Keratinocyte (primary cell): Measurements from ENCODE around the gene NSUN2. TPM values are rescaled to one million over a fixed set of nuclear protein-coding genes. Genes with fewer than 3 reads are reported as not detected.

Source experiments
- DNase-seq: peaks from one replicate; pipeline ENCODE4 v3.0.0-alpha.2; 2011; ENCODE audit warnings: low read depth, missing footprints, low spot score
- FAIRE-seq: peaks from 2 replicates; lab custom pipeline; 2011; peaks lifted over from hg19 to GRCh38; lab: Jason Lieb, UNC
- H2AFZ ChIP-seq: 2 replicates; pipeline ENCODE4 v1.6.0; 2012; ENCODE audit warnings: low read length, control low read depth, inconsistent platforms; ENCODE audit not compliant: control insufficient read depth
- H3K27ac ChIP-seq: 2 replicates; pipeline ENCODE4 v1.5.1; 2011; ENCODE audit warnings: low read length; ENCODE audit not compliant: control insufficient read depth, insufficient read depth
- H3K27me3 ChIP-seq: 3 replicates; pipeline ENCODE4 v1.6.0; 2011; ENCODE audit warnings: low read length; ENCODE audit not compliant: control insufficient read depth, insufficient read depth; ENCODE audit errors: extremely low read depth
- H3K36me3 ChIP-seq, 2 experiments: 2 replicates in 1 of 2; 3 replicates in 1 of 2; pipeline ENCODE4 v1.5.1; 2011; ENCODE audit warnings: low read length in 2 of 2, mild to moderate bottlenecking in 1 of 2; ENCODE audit not compliant: control insufficient read depth in 2 of 2, insufficient read depth in 2 of 2; ENCODE audit errors: extremely low read depth in 1 of 2
- H3K4me1 ChIP-seq: 3 replicates; pipeline ENCODE4 v1.5.1; 2011; ENCODE audit warnings: low read length; ENCODE audit not compliant: control insufficient read depth, insufficient read depth; ENCODE audit errors: extremely low read depth
- H3K4me2 ChIP-seq: 3 replicates; pipeline ENCODE4 v1.6.0; 2011; ENCODE audit warnings: low read depth, low read length; ENCODE audit not compliant: control insufficient read depth, insufficient read depth; ENCODE audit errors: extremely low read depth
- H3K4me3 ChIP-seq, 3 experiments: fragments of 200-600 bp in 1 of 3; sonication (generic) in 1 of 3; 2 replicates in 2 of 3; 3 replicates in 1 of 3; pipeline ENCODE4 v1.5.1; 2011 to 2016; ENCODE audit warnings: low read length in 3 of 3, mild to moderate bottlenecking in 3 of 3, control low read depth in 2 of 3, inconsistent platforms in 1 of 3, low read depth in 1 of 3, mixed read lengths in 1 of 3, mixed run types in 1 of 3, moderate library complexity in 1 of 3; ENCODE audit not compliant: control insufficient read depth in 2 of 3, insufficient read depth in 2 of 3; ENCODE audit errors: extremely low read depth in 1 of 3
- H3K79me2 ChIP-seq: 2 replicates; pipeline ENCODE4 v1.6.0; 2012; ENCODE audit warnings: low read length; ENCODE audit not compliant: control insufficient read depth, insufficient read depth
- H3K9ac ChIP-seq: 3 replicates; pipeline ENCODE4 v1.6.0; 2011; ENCODE audit warnings: low read length; ENCODE audit not compliant: control insufficient read depth, insufficient read depth; ENCODE audit errors: extremely low read depth
- H3K9me1 ChIP-seq: 3 replicates; pipeline ENCODE4 v1.6.0; 2011; ENCODE audit warnings: low read length; ENCODE audit not compliant: control insufficient read depth, insufficient read depth; ENCODE audit errors: extremely low read depth
- H3K9me3 ChIP-seq: 2 replicates; pipeline ENCODE4 v1.5.1; 2012; ENCODE audit warnings: low read depth, low read length; ENCODE audit not compliant: control insufficient read depth
- H4K20me1 ChIP-seq: 3 replicates; pipeline ENCODE4 v1.6.0; 2011; ENCODE audit warnings: low read length; ENCODE audit not compliant: control insufficient read depth, insufficient read depth; ENCODE audit errors: extremely low read depth
- EZH2 ChIP-seq: IDR thresholded peaks from one replicate; pipeline ENCODE4 v1.6.1; 2012; ENCODE audit warnings: inconsistent platforms, mild to moderate bottlenecking, low read length, moderate library complexity
- dilution Hi-C: fragments of 300-500 bp; cut with MboI; formaldehyde crosslinking; loops from one replicate; pipeline ENCODE4 v1.7.0; 2020; ENCODE audit warnings: low sequenced_read_pairs; ENCODE audit not compliant: extremely low pct_ligation_motif_present
- polyA plus RNA-seq, 5 experiments: library from polyadenylated mRNA; depleted of rRNA in 3 of 5; stranded (reverse) in 3 of 5; stranded (forward) in 1 of 5; unstranded in 1 of 5; fragments of >200 nt; gene quantifications; 1 replicate in 1 of 5; 2 replicates in 3 of 5; 3 replicates in 1 of 5; pipeline versions ENCODE4 v1.2.1 to v1.2.3, GENCODE V29; 2011 to 2012; ENCODE audit warnings: missing spikeins in 2 of 5, low read depth in 1 of 5, low replicate concordance in 1 of 5
- TF ChIP-seq, protein P1 (sequence below), 3 experiments: IDR thresholded peaks in 1 of 3; conservative IDR thresholded peaks in 1 of 3; optimal IDR thresholded peaks in 1 of 3; 2 replicates in 2 of 3; 3 replicates in 1 of 3; pipeline versions ENCODE3 to v1.5.1; 2011; ENCODE audit warnings: low read length in 3 of 3, mild to moderate bottlenecking in 3 of 3, moderate library complexity in 2 of 3, control low read depth in 1 of 3, inconsistent platforms in 1 of 3; ENCODE audit not compliant: insufficient read depth in 2 of 3; ENCODE audit errors: extremely low read depth in 1 of 3

NSUN2 gene
- polyA plus RNA-seq, 1 donor (not counting 4 experiments of a cell fraction or from before 2014, with no cell fraction given), result 91.2 TPM

DNA sequence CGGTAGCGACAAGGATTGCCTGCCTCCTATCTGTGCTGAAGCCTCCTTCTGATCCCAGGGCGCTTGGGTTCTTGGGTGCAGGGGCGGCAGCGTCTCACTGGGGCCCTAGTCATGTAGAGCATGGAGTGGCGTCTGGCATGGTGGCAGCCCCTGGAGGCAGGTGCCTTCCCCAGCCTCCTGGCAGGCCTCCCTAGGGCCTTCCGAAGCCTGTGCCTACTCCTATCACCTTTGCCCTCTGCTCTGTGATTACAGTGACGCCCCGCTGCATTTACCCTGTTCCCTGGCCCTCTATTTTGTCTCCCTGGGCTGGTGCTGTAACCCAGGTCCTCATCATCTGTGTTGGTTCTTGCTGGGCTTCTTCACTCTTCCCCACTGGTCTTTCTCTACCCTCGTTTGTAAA lies 4.2 kb upstream of the NSUN2 start:
- Histone ChIP-seq H3K4me2 (no peak overlapping the region), H3K9ac (peak overlapping the region; percentile 34), H3K4me3 (no peak overlapping the region), H3K27ac (peak overlapping the region; percentile 60), H3K27me3 (no peaks in the 10 kb centered on the region), H3K79me2 (peaks cover 73% of the 10 kb centered on the region), H3K36me3 (peaks cover 2% of the 10 kb centered on the region in 2 experiments), H3K9me1 (peaks cover 4% of the 10 kb centered on the region), H3K4me1 (peaks cover 43% of the 10 kb centered on the region), H2AFZ (no peak overlapping the region), H4K20me1 (peaks cover 3% of the 10 kb centered on the region), H3K9me3 (no peaks in the 10 kb centered on the region)
- no peak for DNase-seq
- no peak for TF ChIP-seq EZH2
- TF ChIP-seq, protein P1, sequence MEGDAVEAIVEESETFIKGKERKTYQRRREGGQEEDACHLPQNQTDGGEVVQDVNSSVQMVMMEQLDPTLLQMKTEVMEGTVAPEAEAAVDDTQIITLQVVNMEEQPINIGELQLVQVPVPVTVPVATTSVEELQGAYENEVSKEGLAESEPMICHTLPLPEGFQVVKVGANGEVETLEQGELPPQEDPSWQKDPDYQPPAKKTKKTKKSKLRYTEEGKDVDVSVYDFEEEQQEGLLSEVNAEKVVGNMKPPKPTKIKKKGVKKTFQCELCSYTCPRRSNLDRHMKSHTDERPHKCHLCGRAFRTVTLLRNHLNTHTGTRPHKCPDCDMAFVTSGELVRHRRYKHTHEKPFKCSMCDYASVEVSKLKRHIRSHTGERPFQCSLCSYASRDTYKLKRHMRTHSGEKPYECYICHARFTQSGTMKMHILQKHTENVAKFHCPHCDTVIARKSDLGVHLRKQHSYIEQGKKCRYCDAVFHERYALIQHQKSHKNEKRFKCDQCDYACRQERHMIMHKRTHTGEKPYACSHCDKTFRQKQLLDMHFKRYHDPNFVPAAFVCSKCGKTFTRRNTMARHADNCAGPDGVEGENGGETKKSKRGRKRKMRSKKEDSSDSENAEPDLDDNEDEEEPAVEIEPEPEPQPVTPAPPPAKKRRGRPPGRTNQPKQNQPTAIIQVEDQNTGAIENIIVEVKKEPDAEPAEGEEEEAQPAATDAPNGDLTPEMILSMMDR (optimal IDR thresholded peaks at IDR 0.05 in 1 of 3, IDR thresholded peaks at IDR 0.05 in 1 of 3, conservative IDR thresholded peaks at IDR 0.05 in 1 of 3; ENCODE audit: extremely low read depth in 1 of 3, insufficient read depth in 2 of 3, low read length in 3 of 3), result no peak
- dilution Hi-C loops, result no loop called here
- FAIRE-seq, result no peak

DNA sequence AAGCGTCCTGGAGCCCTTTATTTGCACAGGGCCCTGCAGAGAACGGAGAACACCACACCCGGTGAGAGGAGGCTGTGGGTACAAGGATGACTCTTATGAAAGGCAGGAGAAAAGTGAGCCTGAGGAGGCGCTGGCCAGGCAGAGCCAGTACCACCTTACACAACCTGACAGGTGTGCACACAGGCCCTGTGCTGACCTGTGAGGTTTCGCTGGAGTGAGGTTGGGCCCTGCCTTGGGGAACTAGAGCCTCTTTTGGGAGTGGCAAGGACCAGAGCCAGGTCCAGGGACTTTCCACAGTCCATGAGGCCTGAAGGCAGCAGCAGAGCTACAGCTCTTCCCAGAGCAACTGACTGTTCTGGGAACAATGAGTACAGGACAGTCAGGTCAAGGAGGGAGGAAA lies 3.4 kb upstream of the NSUN2 start:
- H3K79me2 ChIP-seq, result peaks cover 75% of the 10 kb centered on the region
- peaks cover 5% of the 10 kb centered on the region for H4K20me1 ChIP-seq
- peaks cover 49% of the 10 kb centered on the region for H3K4me1 ChIP-seq

More for the DNA sequence above, 3.4 kb upstream of the NSUN2 start:
- TF ChIP-seq, protein P1 (optimal IDR thresholded peaks at IDR 0.05 in 1 of 3, IDR thresholded peaks at IDR 0.05 in 1 of 3, conservative IDR thresholded peaks at IDR 0.05 in 1 of 3; ENCODE audit: extremely low read depth in 1 of 3, insufficient read depth in 2 of 3, low read length in 3 of 3), result peak; percentile 11 to 34 (median 13)
- no peak for TF ChIP-seq EZH2
- dilution Hi-C loops, result no loop called here
- Histone ChIP-seq H3K27me3 (no peaks in the 10 kb centered on the region), H3K36me3 (peaks cover 0 to 4% of the 10 kb centered on the region in 2 experiments), H3K4me2 (peak overlapping the region; percentile 91), H3K4me3 (peak overlapping the region in 1 of 3 experiments; percentile 12), H3K9ac (peak overlapping the region; percentile 96), H3K9me1 (peaks cover 4% of the 10 kb centered on the region), H2AFZ (no peak overlapping the region), H3K9me3 (no peaks in the 10 kb centered on the region), H3K27ac (peak overlapping the region; percentile 60)
- FAIRE-seq (no peak), DNase-seq (peak; percentile 42)
